ENCODE results near the gene PIP5K1C. TPM values are rescaled to one million over a fixed set of nuclear protein-coding genes. Genes with fewer than 3 reads are reported as not detected.
"Not testable (repeated sequence)": the region's sequence is repeated elsewhere in the genome, so short reads cannot be mapped to it uniquely, and the experiment has no call there.

PIP5K1C gene
- total and polyA plus RNA-seq, 8 donors: 20.2 to 42.2 (median 27.0) TPM

DNA sequence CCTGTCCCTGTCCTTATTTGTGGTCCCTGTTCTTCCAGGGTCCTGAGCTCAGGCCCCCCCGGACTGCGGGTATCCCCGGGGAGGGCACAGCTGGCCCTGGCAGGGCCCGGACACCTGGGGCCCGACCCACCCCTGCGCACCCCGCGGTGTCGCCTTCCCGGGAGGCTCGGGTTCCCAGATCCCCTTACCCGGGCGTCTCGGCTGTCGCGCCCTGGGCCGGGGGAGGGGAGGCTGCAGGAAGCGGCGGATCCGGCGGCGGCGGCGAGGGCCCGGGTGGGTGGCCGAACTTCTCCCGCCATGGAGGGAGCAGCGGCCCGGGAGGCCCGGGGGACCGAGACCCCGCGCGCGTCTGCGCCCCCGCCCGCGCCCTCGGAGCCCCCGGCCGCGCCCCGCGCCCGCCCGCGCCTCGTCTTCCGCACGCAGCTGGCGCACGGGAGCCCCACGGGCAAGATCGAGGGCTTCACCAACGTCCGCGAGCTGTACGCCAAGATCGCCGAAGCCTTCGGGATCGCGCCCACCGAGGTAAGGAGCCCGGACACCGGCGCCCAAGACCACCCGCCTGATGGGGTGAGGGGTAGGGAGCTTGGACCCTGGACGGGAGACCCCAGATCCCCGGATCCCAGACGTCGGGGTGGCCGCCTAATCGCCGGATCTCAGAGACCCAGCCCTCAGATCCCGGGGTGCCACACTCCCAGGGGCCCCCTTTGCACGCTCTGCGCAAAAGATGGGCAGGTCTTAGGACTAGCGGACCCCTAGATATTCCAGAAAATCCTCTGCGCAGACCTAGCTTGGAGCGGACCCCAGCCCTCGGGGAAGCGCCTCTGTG lies 114.8 kb downstream of the PIP5K1C start, which contains the start of gene GIPC3:
TSS of gene GIPC3 (plus strand) at position 178 of the 826 bp plus-strand sequence. CDS start at position 298, 120 bp downstream.
- TF ChIP-seq, protein P1, sequence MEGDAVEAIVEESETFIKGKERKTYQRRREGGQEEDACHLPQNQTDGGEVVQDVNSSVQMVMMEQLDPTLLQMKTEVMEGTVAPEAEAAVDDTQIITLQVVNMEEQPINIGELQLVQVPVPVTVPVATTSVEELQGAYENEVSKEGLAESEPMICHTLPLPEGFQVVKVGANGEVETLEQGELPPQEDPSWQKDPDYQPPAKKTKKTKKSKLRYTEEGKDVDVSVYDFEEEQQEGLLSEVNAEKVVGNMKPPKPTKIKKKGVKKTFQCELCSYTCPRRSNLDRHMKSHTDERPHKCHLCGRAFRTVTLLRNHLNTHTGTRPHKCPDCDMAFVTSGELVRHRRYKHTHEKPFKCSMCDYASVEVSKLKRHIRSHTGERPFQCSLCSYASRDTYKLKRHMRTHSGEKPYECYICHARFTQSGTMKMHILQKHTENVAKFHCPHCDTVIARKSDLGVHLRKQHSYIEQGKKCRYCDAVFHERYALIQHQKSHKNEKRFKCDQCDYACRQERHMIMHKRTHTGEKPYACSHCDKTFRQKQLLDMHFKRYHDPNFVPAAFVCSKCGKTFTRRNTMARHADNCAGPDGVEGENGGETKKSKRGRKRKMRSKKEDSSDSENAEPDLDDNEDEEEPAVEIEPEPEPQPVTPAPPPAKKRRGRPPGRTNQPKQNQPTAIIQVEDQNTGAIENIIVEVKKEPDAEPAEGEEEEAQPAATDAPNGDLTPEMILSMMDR (IDR thresholded peaks at IDR 0.05): no peak
- Histone ChIP-seq H3K27me3 (peaks cover 14 to 37% of the 10 kb centered on the region in 2 donors), H3K4me1 (peaks cover 0 to 6% of the 10 kb centered on the region in 2 donors), H3K36me3 (no peaks in the 10 kb centered on the region), H3K27ac (no peak within 1 kb of the TSS), H3K9me3 (no peaks in the 10 kb centered on the region), H3K4me3 (peak within 1 kb of the TSS; percentile 9 to 31)
- ATAC-seq (no peak), DNase-seq (no peak)
- intact Hi-C loops (cut with DNase I): no loop called here

DNA sequence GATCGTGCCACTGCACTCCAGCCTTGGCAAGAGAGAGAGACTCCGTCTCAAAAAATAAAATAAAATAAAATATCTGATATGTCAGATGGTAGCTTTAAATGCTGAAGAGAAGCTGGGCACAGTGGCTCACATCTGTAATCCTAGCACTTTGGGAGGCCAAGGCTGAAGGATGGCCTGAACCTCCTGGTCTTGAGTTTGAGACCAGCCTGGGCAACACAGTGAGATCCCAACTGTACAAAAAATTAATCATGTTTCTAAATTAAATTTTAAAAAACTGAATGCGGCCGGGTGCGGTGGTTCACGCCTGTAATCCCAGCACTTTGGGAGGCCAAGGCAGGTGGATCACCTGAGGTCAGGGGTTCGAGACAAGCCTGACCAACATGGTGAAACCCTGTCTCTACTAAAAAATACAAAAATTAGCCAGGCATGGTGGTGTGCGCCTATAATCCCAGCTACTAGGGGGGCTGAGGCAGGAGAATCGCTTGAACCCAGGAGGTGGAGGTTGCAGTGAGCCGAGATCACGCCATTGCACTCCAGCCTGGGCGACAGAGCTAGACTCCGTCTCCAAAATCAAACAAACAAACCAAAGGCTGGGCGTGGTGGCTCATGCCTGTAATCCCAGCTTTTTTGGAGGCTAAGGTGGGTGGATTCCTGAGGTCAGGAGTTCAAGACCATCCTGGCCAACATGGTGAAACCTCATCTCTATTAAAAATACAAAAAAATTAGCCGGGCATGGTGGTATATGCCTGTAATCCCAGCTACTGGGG lies 116.0 kb downstream of the PIP5K1C start:
- intact Hi-C loops (cut with DNase I); DNase-seq: not testable (repeated sequence)

DNA sequence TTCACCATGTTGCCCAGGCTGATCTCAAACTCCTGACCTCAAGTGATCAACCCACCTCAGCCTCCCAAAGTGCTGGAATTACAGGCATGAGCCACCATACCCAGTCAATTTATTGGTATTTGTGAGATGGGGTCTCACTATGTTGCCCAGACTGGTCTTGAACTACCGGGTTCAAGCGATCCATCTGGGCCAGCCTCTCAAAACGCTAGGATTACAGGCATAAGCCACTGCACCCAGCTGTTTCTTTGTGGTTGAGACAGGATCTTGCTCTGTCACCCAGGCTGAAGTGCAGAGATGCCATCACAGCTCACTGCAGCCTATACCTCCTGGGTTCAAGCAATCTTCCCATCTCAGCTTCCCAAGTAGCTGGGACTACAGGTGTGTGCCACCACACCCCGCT lies 118.5 kb downstream of the PIP5K1C start:
- H3K4me3 ChIP-seq; H3K27ac ChIP-seq; DNase-seq; H3K9me3 ChIP-seq; ATAC-seq; H3K4me1 ChIP-seq; H3K36me3 ChIP-seq; intact Hi-C loops (cut with DNase I): not testable (repeated sequence)
- peaks cover 14 to 34% of the 10 kb centered on the region in 2 donors for H3K27me3 ChIP-seq

More for the DNA sequence above, 116.0 kb downstream of the PIP5K1C start:
- ATAC-seq, H3K4me3 ChIP-seq, H3K36me3 ChIP-seq, H3K27ac ChIP-seq, H3K9me3 ChIP-seq, H3K4me1 ChIP-seq: not testable (repeated sequence)
- H3K27me3 ChIP-seq: peaks cover 14 to 37% of the 10 kb centered on the region in 2 donors

Other genes with a start within 250 kb of the PIP5K1C start
- not detected for gene SMIM24, start 219.9 kb downstream of the PIP5K1C start, total RNA-seq
- gene SMIM24, start 219.9 kb downstream of the PIP5K1C start, polyA plus RNA-seq (ENCODE audit: insufficient read length in 6 of 6): 1 to 10 TPM in 5 of 6 donors, under 1 TPM in 1; 0.78 to 4.6 (median 1.8) TPM
- gene SMIM44, start 217.0 kb downstream of the PIP5K1C start, total RNA-seq: not detected
- not detected for gene SMIM44, start 217.0 kb downstream of the PIP5K1C start, polyA plus RNA-seq (ENCODE audit: insufficient read length in 6 of 6)
- 10 to 100 TPM; 11.8 to 14.1 TPM for gene DOHH, start 199.8 kb downstream of the PIP5K1C start, total RNA-seq
- gene DOHH, start 199.8 kb downstream of the PIP5K1C start, polyA plus RNA-seq (ENCODE audit: insufficient read length in 6 of 6): 1 to 10 TPM; 5.8 to 8.2 (median 7.3) TPM
- 10 to 100 TPM; 33.4 to 39.5 TPM for gene FZR1, start 194.2 kb downstream of the PIP5K1C start, total RNA-seq
- gene FZR1, start 194.2 kb downstream of the PIP5K1C start, polyA plus RNA-seq (ENCODE audit: insufficient read length in 6 of 6): 10 to 100 TPM; 42.7 to 56.6 (median 51.4) TPM
- 1 to 10 TPM; 2.8 to 3.2 TPM for gene TEKTIP1, start 161.3 kb downstream of the PIP5K1C start, total RNA-seq
- 1 to 10 TPM; 3.6 to 7.5 (median 6.0) TPM for gene TEKTIP1, start 161.3 kb downstream of the PIP5K1C start, polyA plus RNA-seq (ENCODE audit: insufficient read length in 6 of 6)
- 10 to 100 TPM; 61.7 to 90.2 TPM for gene MFSD12, start 142.9 kb downstream of the PIP5K1C start, total RNA-seq
- 10 to 100 TPM; 32.2 to 56.4 (median 43.2) TPM for gene MFSD12, start 142.9 kb downstream of the PIP5K1C start, polyA plus RNA-seq (ENCODE audit: insufficient read length in 6 of 6)
- 10 to 100 TPM; 50.9 to 74.8 TPM for gene HMG20B, start 127.5 kb downstream of the PIP5K1C start, total RNA-seq
- gene HMG20B, start 127.5 kb downstream of the PIP5K1C start, polyA plus RNA-seq (ENCODE audit: insufficient read length in 6 of 6): 100 to 1,000 TPM in 1 of 6 donors, 10 to 100 TPM in 5; 75.3 to 104 (median 90.9) TPM
- 1 to 10 TPM; 3.1 TPM for gene GIPC3, start 115.0 kb downstream of the PIP5K1C start, total RNA-seq
- gene GIPC3, start 115.0 kb downstream of the PIP5K1C start, polyA plus RNA-seq (ENCODE audit: insufficient read length in 6 of 6): 1 to 10 TPM; 4.0 to 8.5 (median 5.1) TPM
- 1 to 10 TPM; 5.3 to 7.9 TPM for gene TBXA2R, start 93.6 kb downstream of the PIP5K1C start, total RNA-seq
- 1 to 10 TPM; 1.8 to 3.9 (median 3.4) TPM for gene TBXA2R, start 93.6 kb downstream of the PIP5K1C start, polyA plus RNA-seq (ENCODE audit: insufficient read length in 6 of 6)
- 10 to 100 TPM; 19.8 to 21.6 TPM for gene CACTIN, start 73.7 kb downstream of the PIP5K1C start, total RNA-seq
- 10 to 100 TPM; 21.2 to 33.2 (median 27.8) TPM for gene CACTIN, start 73.7 kb downstream of the PIP5K1C start, polyA plus RNA-seq (ENCODE audit: insufficient read length in 6 of 6)
- gene TJP3, start 7.9 kb upstream of the PIP5K1C start, total RNA-seq: 10 to 100 TPM; 33.8 to 36.2 TPM
- 10 to 100 TPM; 11.2 to 17.9 (median 15.1) TPM for gene TJP3, start 7.9 kb upstream of the PIP5K1C start, polyA plus RNA-seq (ENCODE audit: insufficient read length in 6 of 6)
- 10 to 100 TPM; 22.1 to 24.7 TPM for gene APBA3, start 61.2 kb upstream of the PIP5K1C start, total RNA-seq
- gene APBA3, start 61.2 kb upstream of the PIP5K1C start, polyA plus RNA-seq (ENCODE audit: insufficient read length in 6 of 6): 10 to 100 TPM; 15.5 to 21.9 (median 18.6) TPM
- 10 to 100 TPM; 52.4 to 59.1 TPM for gene MRPL54, start 62.2 kb upstream of the PIP5K1C start, total RNA-seq
- 10 to 100 TPM; 24.4 to 33.6 (median 29.7) TPM for gene MRPL54, start 62.2 kb upstream of the PIP5K1C start, polyA plus RNA-seq (ENCODE audit: insufficient read length in 6 of 6)
- gene RAX2, start 71.8 kb upstream of the PIP5K1C start, total RNA-seq: not detected
- under 1 TPM in 1 of 6 donors, not detected in 5; 0.08 TPM for gene RAX2, start 71.8 kb upstream of the PIP5K1C start, polyA plus RNA-seq (ENCODE audit: insufficient read length in 6 of 6)
- 1 to 10 TPM; 6.6 to 9.1 TPM for gene MATK, start 85.9 kb upstream of the PIP5K1C start, total RNA-seq
- 1 to 10 TPM; 1.1 to 2.9 (median 1.6) TPM for gene MATK, start 85.9 kb upstream of the PIP5K1C start, polyA plus RNA-seq (ENCODE audit: insufficient read length in 6 of 6)
- gene ZFR2, start 168.6 kb upstream of the PIP5K1C start, total RNA-seq: under 1 TPM; 0.26 to 0.52 TPM
- gene ZFR2, start 168.6 kb upstream of the PIP5K1C start, polyA plus RNA-seq (ENCODE audit: insufficient read length in 6 of 6): under 1 TPM; 0.18 to 0.99 (median 0.54) TPM
- gene ATCAY, start 180.2 kb upstream of the PIP5K1C start, total RNA-seq: not detected
- under 1 TPM; 0.14 to 0.34 (median 0.16) TPM for gene ATCAY, start 180.2 kb upstream of the PIP5K1C start, polyA plus RNA-seq (ENCODE audit: insufficient read length in 6 of 6)
- gene NMRK2, start 232.6 kb upstream of the PIP5K1C start, total RNA-seq: under 1 TPM; 0.32 to 0.50 TPM
- not detected for gene NMRK2, start 232.6 kb upstream of the PIP5K1C start, polyA plus RNA-seq (ENCODE audit: insufficient read length in 6 of 6)